ENCODE measurements around the gene FAM184B. TPM values are rescaled to one million over a fixed set of nuclear protein-coding genes. Genes with fewer than 3 reads are reported as not detected.
A peak's percentile ranks its signal among the peaks of the same experiment; 100 is the strongest.

The FAM184B gene
- total RNA-seq, 4 donors from 2014 or later: 0.24 to 0.39 (median 0.25) TPM; not detected in 1

DNA sequence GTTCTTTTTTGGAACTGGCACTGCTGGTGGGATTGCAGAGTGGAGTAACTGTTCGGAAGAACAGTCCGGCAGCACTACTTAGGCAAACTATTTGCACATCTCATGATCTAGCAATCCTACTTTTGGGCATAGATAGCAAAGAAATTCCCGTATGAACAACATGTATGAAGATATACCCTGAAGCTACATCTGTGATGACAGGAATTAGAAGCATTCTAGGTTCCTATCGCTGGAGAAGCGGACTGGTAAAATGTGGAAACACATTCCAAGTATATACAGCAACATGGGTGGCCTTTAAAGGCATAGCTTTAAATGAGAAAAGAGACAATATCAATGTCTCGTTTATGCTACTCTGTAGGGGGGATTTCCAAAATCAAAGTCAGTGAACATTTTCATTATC is 26.0 kb upstream of the FAM184B start:
- H3K4me1 ChIP-seq: peaks cover 56% of the 10 kb centered on the region
- no peak overlapping the region for H3K27ac ChIP-seq

DNA sequence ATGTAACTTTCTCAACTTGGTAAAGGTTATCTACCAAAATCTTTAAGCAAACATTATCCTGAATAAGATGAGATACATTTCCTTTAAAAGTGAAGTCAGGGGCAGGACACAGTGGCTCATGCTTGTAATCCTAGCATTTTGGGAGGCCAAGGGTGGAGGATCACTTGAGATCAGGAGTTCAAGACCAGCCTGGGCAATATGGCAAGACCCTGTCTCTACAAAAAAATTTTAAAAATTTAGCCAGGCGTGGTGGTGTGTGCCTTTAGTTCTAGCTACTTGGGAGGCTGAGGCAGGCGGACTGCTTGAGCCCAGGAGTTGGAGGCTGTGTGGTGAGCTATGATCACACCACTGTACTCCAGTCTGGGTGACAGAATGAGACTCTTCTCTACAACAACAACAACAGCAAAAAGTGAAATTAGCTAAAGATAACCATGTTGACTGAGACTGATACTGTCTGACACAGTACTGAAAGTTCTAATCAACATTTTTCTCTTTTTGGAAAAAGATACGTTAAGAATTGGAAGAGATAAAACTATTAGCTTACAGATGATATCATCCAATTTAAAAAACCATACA is 24.2 kb upstream of the FAM184B start:
- H3K4me1 ChIP-seq: peaks cover 46% of the 10 kb centered on the region
- peaks cover 32% of the 10 kb centered on the region for H3K36me3 ChIP-seq
- WGBS: 80% methylated on average over 3 of the region's 3 CpGs
- H3K27me3 ChIP-seq: no peaks in the 10 kb centered on the region
- TF ChIP-seq EP300 (IDR thresholded peaks at IDR 0.05): no peak
- TF ChIP-seq, protein P1, sequence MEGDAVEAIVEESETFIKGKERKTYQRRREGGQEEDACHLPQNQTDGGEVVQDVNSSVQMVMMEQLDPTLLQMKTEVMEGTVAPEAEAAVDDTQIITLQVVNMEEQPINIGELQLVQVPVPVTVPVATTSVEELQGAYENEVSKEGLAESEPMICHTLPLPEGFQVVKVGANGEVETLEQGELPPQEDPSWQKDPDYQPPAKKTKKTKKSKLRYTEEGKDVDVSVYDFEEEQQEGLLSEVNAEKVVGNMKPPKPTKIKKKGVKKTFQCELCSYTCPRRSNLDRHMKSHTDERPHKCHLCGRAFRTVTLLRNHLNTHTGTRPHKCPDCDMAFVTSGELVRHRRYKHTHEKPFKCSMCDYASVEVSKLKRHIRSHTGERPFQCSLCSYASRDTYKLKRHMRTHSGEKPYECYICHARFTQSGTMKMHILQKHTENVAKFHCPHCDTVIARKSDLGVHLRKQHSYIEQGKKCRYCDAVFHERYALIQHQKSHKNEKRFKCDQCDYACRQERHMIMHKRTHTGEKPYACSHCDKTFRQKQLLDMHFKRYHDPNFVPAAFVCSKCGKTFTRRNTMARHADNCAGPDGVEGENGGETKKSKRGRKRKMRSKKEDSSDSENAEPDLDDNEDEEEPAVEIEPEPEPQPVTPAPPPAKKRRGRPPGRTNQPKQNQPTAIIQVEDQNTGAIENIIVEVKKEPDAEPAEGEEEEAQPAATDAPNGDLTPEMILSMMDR (IDR thresholded peaks at IDR 0.05): no peak
- TF ChIP-seq POLR2AphosphoS5 (IDR thresholded peaks at IDR 0.05): no peak
- TF ChIP-seq POLR2A (IDR thresholded peaks at IDR 0.05): no peak
- no peaks in the 10 kb centered on the region for H3K9me3 ChIP-seq
- H3K4me3 ChIP-seq: no peak overlapping the region
- DNase-seq (ENCODE audit: low spot score in 2 of 2): no peak
- H3K27ac ChIP-seq: no peak overlapping the region

More for the DNA sequence above, 26.0 kb upstream of the FAM184B start:
- Histone ChIP-seq H3K27me3 (no peaks in the 10 kb centered on the region), H3K4me3 (peak overlapping the region; percentile 91), H3K36me3 (peaks cover 24% of the 10 kb centered on the region), H3K9me3 (no peaks in the 10 kb centered on the region)
- 31% methylated on average over 6 of the region's 6 CpGs for WGBS
- no peak for DNase-seq (ENCODE audit: low spot score in 2 of 2)
- no peak for TF ChIP-seq POLR2AphosphoS5 (IDR thresholded peaks at IDR 0.05)
- no peak for TF ChIP-seq POLR2A (IDR thresholded peaks at IDR 0.05)
- TF ChIP-seq, protein P1 (IDR thresholded peaks at IDR 0.05): no peak
- TF ChIP-seq EP300 (IDR thresholded peaks at IDR 0.05): no peak

DNA sequence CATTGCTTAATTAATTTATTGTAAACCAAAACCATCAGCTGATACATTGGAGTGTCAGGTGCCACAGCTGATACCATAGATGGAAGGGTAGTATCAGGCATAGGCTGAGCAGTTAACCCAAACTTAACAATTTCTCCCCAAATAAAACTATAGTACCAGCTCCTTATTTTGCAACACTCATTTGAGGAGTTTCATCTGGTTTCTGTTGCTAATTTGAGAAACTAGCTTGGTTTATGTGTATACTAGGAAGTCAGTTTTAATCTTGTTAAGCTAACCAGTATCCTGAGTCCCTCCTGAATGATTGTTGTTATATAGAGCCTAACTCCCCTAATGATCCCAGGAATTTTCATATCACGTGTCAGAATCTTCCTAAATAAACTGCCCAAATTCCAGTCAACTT is 16.4 kb upstream of the FAM184B start:
- Histone ChIP-seq H3K27ac (no peak overlapping the region), H3K27me3 (no peaks in the 10 kb centered on the region), H3K9me3 (no peaks in the 10 kb centered on the region), H3K36me3 (peaks cover 19% of the 10 kb centered on the region), H3K4me1 (no peaks in the 10 kb centered on the region), H3K4me3 (no peak overlapping the region)
- no peak for DNase-seq (ENCODE audit: low spot score in 2 of 2)
- 94% methylated on average over 1 of the region's 1 CpG for WGBS
- TF ChIP-seq EP300 (IDR thresholded peaks at IDR 0.05) (no peak), POLR2AphosphoS5 (IDR thresholded peaks at IDR 0.05) (no peak), POLR2A (IDR thresholded peaks at IDR 0.05) (no peak)
- TF ChIP-seq, protein P1 (IDR thresholded peaks at IDR 0.05): no peak

DNA sequence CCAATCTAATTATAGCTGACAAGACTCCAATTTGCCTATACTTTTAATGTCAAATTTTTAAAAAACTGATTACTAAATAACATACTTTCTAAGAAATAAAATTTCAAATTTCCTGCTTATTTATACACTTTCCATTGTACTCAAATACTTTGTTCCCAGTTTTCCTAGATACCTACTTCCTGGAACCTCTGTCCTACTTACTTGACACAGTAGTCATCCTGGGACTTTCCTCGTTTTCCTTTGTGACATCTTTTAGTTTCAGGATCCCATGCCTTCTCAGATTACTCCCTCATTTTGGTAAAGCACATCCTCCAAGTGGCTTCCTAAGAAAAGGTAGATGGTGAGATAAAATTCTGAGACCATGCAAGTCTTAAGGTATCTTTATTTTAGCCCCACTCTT is 13.3 kb upstream of the FAM184B start:
- Histone ChIP-seq H3K27me3 (no peaks in the 10 kb centered on the region), H3K9me3 (no peaks in the 10 kb centered on the region), H3K4me1 (no peaks in the 10 kb centered on the region), H3K36me3 (peaks cover 3% of the 10 kb centered on the region), H3K4me3 (no peak overlapping the region), H3K27ac (no peak overlapping the region)
- TF ChIP-seq EP300 (IDR thresholded peaks at IDR 0.05) (no peak), POLR2A (IDR thresholded peaks at IDR 0.05) (no peak), POLR2AphosphoS5 (IDR thresholded peaks at IDR 0.05) (no peak)
- TF ChIP-seq, protein P1 (IDR thresholded peaks at IDR 0.05): no peak
- no peak for DNase-seq (ENCODE audit: low spot score in 2 of 2)
- 62% methylated on average over 1 of the region's 1 CpG for WGBS

DNA sequence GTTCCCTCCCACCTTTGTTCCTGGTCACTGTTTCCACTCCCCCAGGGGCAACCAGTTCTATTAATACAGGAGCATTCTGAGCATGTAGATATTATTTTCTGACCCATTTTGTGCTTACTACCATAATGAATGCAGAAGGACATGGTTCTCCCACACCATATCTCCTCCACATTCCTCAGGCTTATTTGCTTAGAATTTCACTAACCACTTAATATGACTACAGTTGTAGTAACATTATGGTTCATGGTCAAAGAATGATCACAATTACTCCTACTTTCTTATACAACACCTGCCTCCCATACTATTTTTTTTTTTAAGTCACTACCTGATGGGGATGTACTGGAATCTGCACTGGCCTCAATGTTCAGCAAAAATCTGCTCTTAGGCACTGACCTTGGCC is 7.5 kb upstream of the FAM184B start:
- no peak overlapping the region for H3K27ac ChIP-seq
- no peaks in the 10 kb centered on the region for H3K36me3 ChIP-seq
- TF ChIP-seq, protein P1 (IDR thresholded peaks at IDR 0.05): no peak
- TF ChIP-seq POLR2A (IDR thresholded peaks at IDR 0.05): no peak
- no peak for TF ChIP-seq EP300 (IDR thresholded peaks at IDR 0.05)
- no peak for TF ChIP-seq POLR2AphosphoS5 (IDR thresholded peaks at IDR 0.05)
- no peaks in the 10 kb centered on the region for H3K27me3 ChIP-seq
- H3K4me1 ChIP-seq: no peaks in the 10 kb centered on the region
- no peaks in the 10 kb centered on the region for H3K9me3 ChIP-seq
- H3K4me3 ChIP-seq: no peak overlapping the region
- no peak for DNase-seq (ENCODE audit: low spot score in 2 of 2)
